ENCODE results near the gene TTC39C. TPM values are rescaled to one million over a fixed set of nuclear protein-coding genes. Genes with fewer than 3 reads are reported as not detected.

The TTC39C gene
- total RNA-seq, 2 experiments from 2014 or later: 31.4 to 47.0 TPM

GRCh38 chr18:23992089-23992940 lies 22.2 kb upstream of the TTC39C start:
- POLR2A ChIA-PET: interaction anchor here (0.9 kb wide), 1 partner anchor 12 kb away, joined by 3 read pairs; no protein-coding TSS in a partner anchor

GRCh38 chr18:23992941-23993280 lies 21.6 kb upstream of the TTC39C start:
- no peaks in the 10 kb centered on the region for H4K20me1 ChIP-seq (ENCODE audit: insufficient read depth, low read length)
- H3K9me3 ChIP-seq (ENCODE audit: low read length): no peaks in the 10 kb centered on the region
- no peak overlapping the region for H3K4me3 ChIP-seq (ENCODE audit: low read depth, low read length, poor library complexity, severe bottlenecking)
- ChIA-PET CTCF (ENCODE audit: unreplicated experiment) (no interaction called here), POLR2A (interaction anchor here (1.2 kb wide), 1 partner anchor 55 kb away, joined by 5 read pairs; no protein-coding TSS in a partner anchor)
- no peak overlapping the region for H3K4me2 ChIP-seq (ENCODE audit: low read length)
- H3K27ac ChIP-seq (ENCODE audit: low read depth, low read length, poor library complexity, severe bottlenecking): no peak overlapping the region
- TF ChIP-seq EZH2phosphoT487 (IDR thresholded peaks at IDR 0.05; ENCODE audit: borderline replicate concordance, low read depth, low read length): no peak
- no peak for TF ChIP-seq CTCF (conservative IDR thresholded peaks at IDR 0.05; ENCODE audit: low read length)
- H3K9me2 ChIP-seq (ENCODE audit: insufficient read depth, low read length): no peaks in the 10 kb centered on the region
- DNase-seq (ENCODE audit: low spot score): no peak
- H3K79me2 ChIP-seq (ENCODE audit: insufficient read depth, low read depth, low read length): no peaks in the 10 kb centered on the region
- H2AFZ ChIP-seq (ENCODE audit: low read length): no peak overlapping the region
- no TSS peak for BruUV-seq (replicated peaks)
- no peaks in the 10 kb centered on the region for H3K36me3 ChIP-seq (ENCODE audit: insufficient read depth, low read length)
- peaks cover under 1% of the 10 kb centered on the region for H3K4me1 ChIP-seq (ENCODE audit: insufficient read depth, low read length, poor library complexity, severe bottlenecking)
- intact Hi-C loops (cut with micrococcal nuclease; ENCODE audit: unreplicated experiment): no loop called here

More at GRCh38 chr18:23992089-23992940, 22.2 kb upstream of the TTC39C start:
- H3K79me2 ChIP-seq (ENCODE audit: insufficient read depth, low read depth, low read length): no peaks in the 10 kb centered on the region
- H3K9me2 ChIP-seq (ENCODE audit: insufficient read depth, low read length): no peaks in the 10 kb centered on the region
- no peak overlapping the region for H3K4me3 ChIP-seq (ENCODE audit: low read depth, low read length, poor library complexity, severe bottlenecking)
- no peak for DNase-seq (ENCODE audit: low spot score)
- H3K27ac ChIP-seq (ENCODE audit: low read depth, low read length, poor library complexity, severe bottlenecking): no peak overlapping the region
- H3K4me2 ChIP-seq (ENCODE audit: low read length): no peak overlapping the region
- no peaks in the 10 kb centered on the region for H3K4me1 ChIP-seq (ENCODE audit: insufficient read depth, low read length, poor library complexity, severe bottlenecking)
- CTCF ChIA-PET (ENCODE audit: unreplicated experiment): no interaction called here
- H3K36me3 ChIP-seq (ENCODE audit: insufficient read depth, low read length): no peaks in the 10 kb centered on the region
- H2AFZ ChIP-seq (ENCODE audit: low read length): no peak overlapping the region
- TF ChIP-seq EZH2phosphoT487 (IDR thresholded peaks at IDR 0.05; ENCODE audit: borderline replicate concordance, low read depth, low read length) (no peak), CTCF (conservative IDR thresholded peaks at IDR 0.05; ENCODE audit: low read length) (no peak)
- intact Hi-C loops (cut with micrococcal nuclease; ENCODE audit: unreplicated experiment): no loop called here
- H4K20me1 ChIP-seq (ENCODE audit: insufficient read depth, low read length): no peaks in the 10 kb centered on the region
- no TSS peak for BruUV-seq (replicated peaks)
- no peaks in the 10 kb centered on the region for H3K9me3 ChIP-seq (ENCODE audit: low read length)

- no TSS peak for BruUV-seq (replicated peaks)
- Histone ChIP-seq H3K27ac (ENCODE audit: low read depth, low read length, poor library complexity, severe bottlenecking) (no peak overlapping the region), H3K9me3 (ENCODE audit: low read length) (no peaks in the 10 kb centered on the region), H3K36me3 (ENCODE audit: insufficient read depth, low read length) (no peaks in the 10 kb centered on the region), H3K79me2 (ENCODE audit: insufficient read depth, low read depth, low read length) (no peaks in the 10 kb centered on the region), H3K4me2 (ENCODE audit: low read length) (no peak overlapping the region), H4K20me1 (ENCODE audit: insufficient read depth, low read length) (no peaks in the 10 kb centered on the region), H2AFZ (ENCODE audit: low read length) (no peak overlapping the region), H3K9me2 (ENCODE audit: insufficient read depth, low read length) (no peaks in the 10 kb centered on the region), H3K4me1 (ENCODE audit: insufficient read depth, low read length, poor library complexity, severe bottlenecking) (peaks cover 5% of the 10 kb centered on the region), H3K4me3 (ENCODE audit: low read depth, low read length, poor library complexity, severe bottlenecking) (no peak overlapping the region)
- no peak for DNase-seq (ENCODE audit: low spot score)
- TF ChIP-seq CTCF (conservative IDR thresholded peaks at IDR 0.05; ENCODE audit: low read length): no peak
- no peak for TF ChIP-seq EZH2phosphoT487 (IDR thresholded peaks at IDR 0.05; ENCODE audit: borderline replicate concordance, low read depth, low read length)
- intact Hi-C loops (cut with micrococcal nuclease; ENCODE audit: unreplicated experiment): no loop called here
- ChIA-PET POLR2A (interaction anchor here (0.6 to 1.1 kb wide), 3 partner anchors 49 to 536 kb away, joined by 3 to 4 read pairs (median 3); no protein-coding TSS in a partner anchor), CTCF (ENCODE audit: unreplicated experiment) (no interaction called here)
Observed at GRCh38 chr18:23994361-23994902, 20.1 kb upstream of the TTC39C start.
